Activated T-helper 9 cell treated with anti-CD3 and anti-CD28 coated beads, Interleukin-2, amount 50 U/mL, for 16 hours (primary cell): ENCODE data around the gene PKM.

Source experiments
- DNase-seq: peaks from one replicate; pipeline ENCODE4 v3.0.0-alpha.2; 2020; ENCODE audit warnings: low read depth

PKM gene

DNA sequence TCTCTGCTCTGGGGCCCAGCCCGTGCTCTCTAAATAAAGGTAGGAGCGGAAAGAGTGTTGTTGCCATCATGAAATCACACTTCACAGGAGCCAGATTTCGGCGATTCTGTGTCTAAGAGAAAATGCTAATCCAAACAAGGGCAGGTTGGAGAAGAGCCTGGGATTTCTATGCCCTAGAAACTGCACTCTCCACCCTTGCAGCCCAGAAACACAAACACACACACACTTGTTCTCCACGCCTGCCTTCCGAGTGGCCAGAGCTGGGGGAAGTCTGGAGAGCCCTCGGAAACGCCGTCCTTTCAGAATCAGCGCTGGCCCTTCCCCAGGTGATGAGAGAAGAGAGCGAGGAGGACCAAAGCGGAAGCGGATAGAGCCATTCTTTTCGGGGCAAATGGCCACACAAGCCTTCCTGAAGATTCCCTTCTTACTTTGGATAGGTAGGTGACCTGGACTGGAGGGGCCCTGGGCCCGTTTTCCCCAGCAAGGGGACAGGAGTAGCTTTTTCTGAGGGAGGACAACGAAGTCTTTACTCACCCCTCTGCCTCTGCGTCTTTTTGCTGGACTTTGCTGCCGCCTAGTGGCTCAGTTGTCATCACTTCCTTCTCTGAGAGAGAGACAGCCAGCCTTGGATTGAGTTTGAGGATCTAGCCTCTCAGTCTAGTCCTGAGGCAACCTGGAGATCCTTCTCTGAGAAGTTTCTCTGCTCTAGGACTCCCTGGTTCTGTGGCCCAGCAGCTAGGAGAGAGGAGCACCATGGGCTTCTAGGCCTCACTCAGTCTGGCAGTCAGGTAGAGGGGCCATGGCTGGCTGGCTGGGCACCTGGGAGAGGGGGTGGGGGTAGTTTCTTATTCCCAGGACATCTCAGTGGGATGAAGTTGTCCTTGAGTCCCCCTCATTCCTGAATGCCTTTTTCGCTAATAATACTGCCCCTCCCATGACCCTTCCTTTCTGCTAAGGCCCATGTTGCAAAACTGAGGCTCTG lies 75.1 kb downstream of the PKM start:
- DNase-seq: peak; percentile 67

DNA sequence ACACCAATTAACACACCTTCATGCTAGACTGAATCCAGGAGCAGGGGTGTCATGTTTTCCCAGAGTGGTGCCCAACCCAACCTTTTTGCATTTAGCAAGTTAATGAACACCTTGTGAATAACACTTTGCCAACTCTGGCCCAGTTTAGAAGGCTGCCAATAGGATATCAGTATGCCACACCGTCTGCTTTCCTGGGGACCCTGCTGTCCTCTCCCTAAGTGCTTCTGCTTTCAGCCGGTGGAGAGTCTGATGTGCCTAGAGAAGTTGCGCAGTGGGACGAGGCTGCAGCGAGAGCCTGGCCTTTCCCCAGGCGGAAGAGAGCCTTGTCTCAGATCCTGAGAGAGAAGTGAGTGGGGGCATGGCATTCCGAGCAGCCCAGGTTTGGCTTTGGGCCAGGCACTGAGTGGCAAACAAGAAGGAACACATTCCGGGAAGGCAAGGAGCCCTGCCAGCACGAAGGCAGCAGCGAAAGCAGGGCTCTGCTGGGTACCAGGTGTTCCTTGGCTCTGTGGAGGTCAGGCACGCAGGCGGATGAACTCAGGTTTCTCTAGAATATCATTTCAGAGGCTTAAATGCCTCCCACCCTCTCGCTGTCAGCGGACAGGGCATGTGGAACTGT lies 75.9 kb downstream of the PKM start:
- DNase-seq: no peak

- no peak for DNase-seq
Measured at GRCh38 chr15:72154316-72154715, 76.7 kb downstream of the PKM start.

DNA sequence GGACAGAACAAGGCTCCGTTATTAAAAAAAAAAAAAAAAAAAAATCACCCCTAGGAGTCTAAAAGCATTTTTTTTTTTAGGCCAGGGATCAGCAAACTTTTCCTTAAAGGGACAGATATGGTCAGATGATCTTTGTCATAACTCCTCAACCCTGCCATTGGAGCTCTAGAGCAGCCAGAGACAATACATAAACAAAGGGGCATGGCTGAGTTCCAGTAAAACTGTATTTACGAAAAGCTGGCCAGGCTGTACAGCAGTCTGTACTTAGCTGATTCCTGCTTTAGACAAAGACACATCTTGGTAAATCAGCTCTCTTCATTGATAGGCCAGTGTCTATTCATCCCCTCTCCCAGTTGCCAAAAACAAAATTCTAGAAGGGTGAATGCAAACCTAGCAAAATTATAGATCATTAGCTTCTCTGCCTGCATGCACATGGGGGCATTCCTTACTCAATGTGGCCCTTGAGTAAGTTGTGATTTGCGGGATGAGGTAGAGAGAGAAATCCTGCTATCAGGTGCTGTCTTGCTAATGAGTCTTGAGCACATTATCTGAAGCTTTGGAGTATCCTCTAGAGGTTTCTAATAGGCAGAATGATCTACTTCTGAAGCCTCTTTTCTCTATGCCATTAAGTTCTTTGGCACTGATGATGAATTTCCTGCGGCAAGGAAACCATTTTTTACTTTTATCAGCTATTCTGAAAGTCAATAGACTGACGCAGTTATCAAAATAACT lies 77.6 kb downstream of the PKM start:
- no peak for DNase-seq
